GM18907 (cell line): ENCODE data around the gene GDPD3.
"Not testable (repeated sequence)": the region's sequence is repeated elsewhere in the genome, so short reads cannot be mapped to it uniquely, and the experiment has no call there.

Experiments
- ATAC-seq: cut with Tn5 transposase; IDR thresholded peaks from one replicate; pipeline ENCODE4 v1.9.1; 2021; ENCODE audit warnings: mild to moderate bottlenecking, moderate library complexity; ENCODE audit not compliant: unreplicated experiment

Gene GDPD3

GRCh38 chr16:30113031-30113710 is at the start of gene GDPD3:
Gene GDPD3 (minus strand): TSS chr16:30113537. CDS start chr16:30113478, 59 bp downstream.
- ATAC-seq, result no peak

GRCh38 chr16:30157214-30157613 is 43.9 kb upstream of the GDPD3 start:
- ATAC-seq, result no peak

- ATAC-seq, result no peak
Measured at GRCh38 chr16:30155188-30155587, 41.9 kb upstream of the GDPD3 start.

- no peak for ATAC-seq
Measured at GRCh38 chr16:30152517-30152916, 39.2 kb upstream of the GDPD3 start.

- ATAC-seq, result no peak
Measured at GRCh38 chr16:30151091-30151490, 37.8 kb upstream of the GDPD3 start.

- no peak for ATAC-seq
Measured at GRCh38 chr16:30149250-30149930, 36.1 kb upstream of the GDPD3 start.

GRCh38 chr16:30147843-30148510 is 34.6 kb upstream of the GDPD3 start:
- no peak for ATAC-seq

GRCh38 chr16:30145657-30146056 is 32.3 kb upstream of the GDPD3 start:
- ATAC-seq, result no peak

GRCh38 chr16:30144917-30145316 is 31.6 kb upstream of the GDPD3 start:
- no peak for ATAC-seq

GRCh38 chr16:30144017-30144416 is 30.7 kb upstream of the GDPD3 start:
- no peak for ATAC-seq

GRCh38 chr16:30143347-30143702 is 30.0 kb upstream of the GDPD3 start:
- ATAC-seq, result no peak

GRCh38 chr16:30142672-30143346 is 29.5 kb upstream of the GDPD3 start:
- no peak for ATAC-seq

GRCh38 chr16:30141750-30142149 is 28.4 kb upstream of the GDPD3 start:
- ATAC-seq, result no peak

- ATAC-seq, result no peak
Measured at GRCh38 chr16:30139583-30140481, 26.5 kb upstream of the GDPD3 start.

- no peak for ATAC-seq
Measured at GRCh38 chr16:30137897-30138296, 24.6 kb upstream of the GDPD3 start.

GRCh38 chr16:30136971-30137605 is 23.8 kb upstream of the GDPD3 start:
- ATAC-seq, result no peak

- ATAC-seq, result no peak
Measured at GRCh38 chr16:30132591-30132990, 19.3 kb upstream of the GDPD3 start.

- no peak for ATAC-seq
Measured at GRCh38 chr16:30131869-30132475, 18.6 kb upstream of the GDPD3 start.

GRCh38 chr16:30127993-30128392 is 14.7 kb upstream of the GDPD3 start:
- no peak for ATAC-seq

- ATAC-seq, result not testable (repeated sequence)
Measured at GRCh38 chr16:30125690-30126089, 12.4 kb upstream of the GDPD3 start.
